Stimulated activated CD8-positive, alpha-beta memory T cell treated with anti-CD3 and anti-CD28 coated beads, Interleukin-15, amount 100 ng/mL, for 48 hours (primary cell): ENCODE data around the gene MAP2.

Experiments
- DNase-seq, 2 donors: peaks; one replicate each; pipeline ENCODE4 v3.0.0-alpha.2; 2020; ENCODE audit warnings: low read depth in 2 of 2

MAP2 gene

GRCh38 chr2:209424199-209424701 lies 403 bp downstream of the MAP2 start:
- DNase-seq: no peak

GRCh38 chr2:209424781-209425470 lies 1.1 kb downstream of the MAP2 start:
- no peak for DNase-seq

GRCh38 chr2:209425471-209426071 lies 1.7 kb downstream of the MAP2 start:
- DNase-seq: no peak

DNA sequence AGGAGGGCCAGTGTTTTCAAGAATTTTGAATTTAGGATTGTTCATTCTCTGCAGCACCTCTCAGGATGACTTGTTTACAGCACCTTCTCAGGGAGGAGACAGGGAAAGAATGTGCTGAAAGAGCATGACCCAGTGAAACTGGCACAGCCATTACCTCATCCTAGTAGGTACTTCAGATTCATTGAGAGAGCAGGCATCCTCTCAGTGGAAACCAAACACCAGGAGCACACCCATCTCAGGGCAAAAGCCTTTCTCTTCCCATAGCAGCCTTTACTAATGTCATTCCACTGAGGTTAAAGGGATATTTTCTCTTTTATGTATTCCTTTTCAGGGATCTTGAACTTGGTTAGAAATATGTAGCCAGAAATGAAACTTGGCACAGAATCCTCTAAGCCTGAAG lies 2.6 kb downstream of the MAP2 start:
- no peak for DNase-seq

GRCh38 chr2:209431701-209432100 lies 7.9 kb downstream of the MAP2 start:
- DNase-seq: no peak

- no peak for DNase-seq
Observed at GRCh38 chr2:209441541-209441940, 17.7 kb downstream of the MAP2 start.

- DNase-seq: no peak
Observed at GRCh38 chr2:209442939-209443338, 19.1 kb downstream of the MAP2 start.

- no peak for DNase-seq
Observed at GRCh38 chr2:209445485-209445884, 21.6 kb downstream of the MAP2 start.

DNA sequence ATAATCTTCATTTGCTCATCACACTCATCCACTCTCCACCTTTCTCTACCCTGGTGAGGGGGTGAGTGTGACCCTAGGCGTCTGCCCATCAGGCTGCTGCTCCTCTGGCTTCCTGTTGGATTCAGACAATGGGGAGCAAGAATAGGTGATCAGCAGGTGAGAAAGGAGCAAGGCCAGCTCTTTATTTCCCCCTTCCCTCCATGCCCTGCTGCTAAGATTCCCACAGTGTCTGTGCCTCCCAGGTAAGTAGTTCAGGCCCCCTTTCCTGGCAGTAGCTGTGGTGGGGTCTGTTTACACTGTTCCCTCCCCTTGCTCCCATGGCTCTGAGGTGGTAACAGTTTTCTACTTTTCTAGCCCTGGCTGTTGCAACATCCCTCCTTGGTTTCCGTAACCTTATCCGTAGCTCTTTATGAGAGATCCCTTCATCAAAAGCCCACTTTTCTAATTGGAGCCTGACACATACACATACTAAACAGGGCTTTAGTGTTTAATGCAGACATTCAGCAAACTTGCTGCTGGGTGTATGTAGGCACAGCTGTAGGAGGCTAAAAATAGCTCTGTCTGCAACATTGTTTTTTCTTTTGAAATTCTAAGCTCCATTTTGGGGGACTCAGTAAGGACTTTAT lies 27.5 kb downstream of the MAP2 start:
- DNase-seq: no peak

GRCh38 chr2:209456489-209456888 lies 32.6 kb downstream of the MAP2 start:
- DNase-seq: no peak

DNA sequence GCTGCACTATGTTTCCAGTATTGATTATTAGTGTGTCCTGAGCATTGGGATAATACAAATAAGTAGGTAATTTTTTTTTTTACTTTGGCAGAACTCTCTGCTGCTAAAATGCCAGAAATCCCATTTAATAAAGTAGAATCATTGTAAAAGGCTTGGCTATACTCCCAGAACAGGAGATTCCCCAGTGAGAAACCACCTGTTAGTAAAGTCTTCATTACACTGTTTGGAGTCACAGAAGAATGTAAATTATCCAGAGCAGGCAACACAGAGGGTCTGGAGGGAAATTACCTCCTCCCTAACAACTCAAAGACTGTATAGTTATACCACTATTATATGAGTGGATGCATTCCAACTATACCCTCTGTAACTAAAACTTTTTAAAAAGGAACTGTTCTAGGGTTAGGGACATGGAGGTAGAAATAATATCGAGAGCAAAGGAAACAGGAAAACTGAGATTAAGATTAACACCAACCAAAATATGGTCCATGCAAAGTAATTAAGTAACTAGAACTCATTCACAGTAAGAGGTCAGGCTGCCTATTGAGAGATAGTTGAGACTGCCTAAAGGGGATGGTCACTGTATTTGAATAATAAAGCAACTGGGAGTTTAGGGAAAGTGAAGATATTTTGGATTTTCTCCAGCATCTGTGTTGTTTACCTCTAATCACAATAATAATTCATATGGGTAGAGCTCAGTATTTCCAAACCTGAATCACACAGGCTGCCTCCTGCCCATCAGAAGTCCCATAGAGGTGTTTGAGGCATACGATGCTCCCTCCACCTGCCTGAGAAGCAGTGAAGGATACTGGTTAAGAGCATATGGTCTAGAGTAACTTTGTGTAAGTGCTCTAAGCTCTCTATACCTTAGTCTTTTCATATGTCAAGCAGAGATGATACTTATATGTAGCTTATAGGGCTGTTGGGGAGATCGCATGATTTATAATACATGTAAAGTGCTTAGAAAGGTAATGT lies 34.4 kb downstream of the MAP2 start:
- no peak for DNase-seq

DNA sequence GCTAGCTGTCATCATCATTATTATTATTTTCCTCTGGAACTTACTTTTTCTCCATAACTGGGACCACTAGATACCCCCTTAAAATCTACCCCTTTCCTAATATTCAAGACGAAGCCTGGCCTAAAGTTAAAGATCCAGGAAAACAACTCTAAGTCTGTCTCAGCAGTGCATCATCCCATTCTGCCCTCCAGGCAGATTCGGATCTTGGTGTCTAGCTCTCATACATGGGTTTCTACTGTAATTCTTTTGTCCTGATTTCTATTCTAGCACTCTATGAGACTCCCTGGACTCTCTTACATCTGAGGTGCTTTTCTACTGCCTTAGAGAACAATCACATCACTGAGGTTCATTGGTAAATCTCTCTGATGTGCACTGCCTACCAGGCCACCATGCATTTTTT lies 35.5 kb downstream of the MAP2 start:
- DNase-seq: no peak

DNA sequence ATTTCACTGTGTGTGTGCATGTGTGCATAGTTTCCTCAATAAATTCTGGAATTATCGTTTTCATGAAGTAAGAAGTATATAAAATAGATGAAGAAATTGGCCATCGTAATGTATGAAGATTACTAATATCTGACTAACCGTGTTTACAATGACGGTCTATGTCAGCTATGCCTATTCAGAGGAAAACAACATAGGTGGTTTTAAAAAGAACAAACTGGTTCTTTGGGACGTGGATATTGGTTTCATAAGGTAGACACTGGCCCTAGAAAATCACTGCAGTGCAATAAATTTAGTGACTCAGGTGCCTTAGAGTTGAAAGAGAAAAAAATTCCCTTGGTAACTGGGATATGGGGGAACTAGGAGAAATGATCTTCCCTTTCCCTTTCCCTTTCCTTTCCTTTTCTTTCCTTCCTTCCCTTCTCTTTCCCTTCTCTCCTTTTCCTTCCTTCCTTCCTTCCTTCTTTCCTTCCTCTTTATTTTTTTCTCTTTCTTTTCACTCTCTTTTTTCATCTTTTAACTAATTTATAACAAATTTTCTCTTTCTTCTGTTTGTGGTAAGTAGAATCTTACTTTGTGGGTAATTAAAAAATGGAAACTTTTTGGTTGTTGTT lies 36.4 kb downstream of the MAP2 start:
- DNase-seq: no peak

- DNase-seq: no peak
Observed at GRCh38 chr2:209463226-209463625, 39.4 kb downstream of the MAP2 start.

DNA sequence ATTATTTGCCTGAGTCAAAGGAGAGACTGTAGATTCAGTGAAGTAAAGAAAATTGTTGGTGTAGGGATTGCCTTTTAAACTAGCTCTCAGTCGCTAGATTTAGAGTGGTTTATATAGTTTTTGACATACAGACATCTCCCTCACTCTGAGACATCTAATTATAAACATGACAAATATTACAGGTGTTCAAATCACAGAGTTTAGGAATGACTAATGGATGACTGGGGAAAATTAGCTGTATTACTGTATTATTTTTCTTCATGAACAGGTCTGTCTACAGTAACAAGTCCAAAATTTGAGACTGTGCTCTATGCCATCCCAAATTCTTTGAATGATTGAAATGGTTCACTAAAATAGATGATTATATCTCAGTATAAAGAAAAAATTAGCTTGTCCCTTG lies 40.0 kb downstream of the MAP2 start:
- no peak for DNase-seq

DNA sequence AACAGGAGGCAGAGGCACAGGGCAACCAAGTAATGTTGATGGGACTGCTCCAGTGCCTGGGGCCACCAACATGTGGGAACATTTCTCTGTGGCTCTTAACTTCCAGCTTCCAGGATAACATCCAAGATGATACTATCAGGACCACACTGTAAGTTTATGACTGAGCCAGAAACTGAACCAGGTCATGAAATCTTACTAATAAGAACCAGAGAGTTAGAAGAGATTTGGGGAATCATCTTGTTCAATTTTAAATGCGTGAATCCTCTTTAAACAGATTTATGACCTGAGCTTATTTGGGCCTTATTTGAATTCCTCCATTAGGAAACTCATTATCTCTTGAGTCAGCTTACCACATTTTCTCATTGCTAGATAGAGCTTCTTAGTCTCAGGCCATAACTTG lies 45.0 kb downstream of the MAP2 start:
- no peak for DNase-seq

DNA sequence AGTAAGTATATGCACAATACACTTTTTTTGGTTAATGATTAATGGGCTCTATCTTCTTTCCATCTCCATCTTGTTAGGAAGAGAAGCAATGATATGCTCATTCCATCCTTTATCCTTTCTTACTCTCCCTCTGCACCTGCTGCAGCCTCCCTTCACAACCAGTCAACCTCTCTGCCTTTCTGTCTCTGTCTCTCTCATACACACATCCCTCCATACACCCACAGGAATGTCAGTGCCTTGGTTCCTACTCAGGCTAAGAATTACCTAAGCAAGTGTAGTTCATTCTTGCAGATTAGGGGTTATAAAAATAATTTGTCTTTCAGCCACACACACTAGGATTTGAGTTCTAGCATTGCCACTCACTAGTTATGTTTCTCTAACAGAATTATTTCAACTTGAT lies 45.6 kb downstream of the MAP2 start:
- no peak for DNase-seq

DNA sequence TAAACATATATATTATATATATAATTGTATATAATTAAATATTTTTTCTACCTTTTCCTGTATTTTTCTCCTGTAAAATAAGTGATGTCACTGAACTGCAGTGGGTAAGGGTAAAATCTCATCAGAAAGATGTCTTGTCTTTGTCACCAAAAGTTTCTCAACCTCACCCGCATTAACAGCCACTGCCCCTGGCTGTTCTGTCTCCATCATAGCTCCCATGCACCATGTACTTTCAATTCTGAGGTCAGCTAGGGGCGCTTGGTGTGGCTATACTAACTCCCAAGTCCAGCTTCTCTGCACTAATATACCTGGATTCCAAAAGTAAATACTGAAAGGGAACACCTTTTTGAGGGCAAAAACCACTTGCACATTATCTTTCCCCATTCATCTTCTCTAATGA lies 46.6 kb downstream of the MAP2 start:
- DNase-seq: no peak

GRCh38 chr2:209471037-209471436 lies 47.2 kb downstream of the MAP2 start:
- no peak for DNase-seq

- DNase-seq: no peak
Observed at GRCh38 chr2:209472112-209472832, 48.4 kb downstream of the MAP2 start.

DNA sequence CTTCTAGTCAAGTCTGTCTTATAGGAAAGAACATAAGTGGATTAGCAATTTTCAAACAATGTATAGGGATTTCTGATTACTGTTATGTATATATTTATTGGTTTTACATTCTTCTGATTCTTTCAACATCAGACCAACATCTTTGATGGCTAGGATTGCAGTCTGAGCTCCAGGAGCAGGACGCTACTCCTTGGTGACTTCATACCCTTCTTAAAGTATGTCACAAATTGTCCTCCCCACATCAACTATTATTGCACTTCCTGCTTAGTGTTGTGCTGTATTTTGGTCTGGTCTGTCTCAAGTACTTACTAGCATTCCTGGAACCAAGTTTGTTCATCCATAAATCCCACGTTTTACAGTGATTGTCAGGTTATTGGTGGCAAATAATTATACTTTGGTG lies 49.0 kb downstream of the MAP2 start:
- no peak for DNase-seq
